Measurements from ENCODE around the gene OTULIN. TPM values are rescaled to one million over a fixed set of nuclear protein-coding genes. Genes with fewer than 3 reads are reported as not detected.

The OTULIN gene
- total and polyA plus RNA-seq, 2 of the 13 experiments (the other 11 are each of a cell fraction or from before 2014, with no cell fraction given), result 7.0 to 34.8 TPM

GRCh38 chr5:14744296-14745187 lies 80.0 kb downstream of the OTULIN start (continued):
- peak; percentile 36 for TF ChIP-seq ZNF407 (CRISPR knock-in tag; IDR thresholded peaks at IDR 0.05; ENCODE audit: not compliant biosample characterization)
- TF ChIP-seq ZNF281 (CRISPR knock-in tag; IDR thresholded peaks at IDR 0.05; ENCODE audit: borderline replicate concordance), result 0 out of 2 replicates have a peak, but pooled peaks have one; percentile 11
- no peak for TF ChIP-seq ERF (CRISPR knock-in tag; IDR thresholded peaks at IDR 0.05)
- TF ChIP-seq POLR2AphosphoS5 (IDR thresholded peaks at IDR 0.05; ENCODE audit: low read depth, low read length), result no peak
- no peak for TF ChIP-seq KAT8 (CRISPR knock-in tag; IDR thresholded peaks at IDR 0.05)
- TF ChIP-seq ZNF776 (CRISPR knock-in tag; IDR thresholded peaks at IDR 0.05), result no peak
- TF ChIP-seq ZNF703 (CRISPR knock-in tag; IDR thresholded peaks at IDR 0.05; ENCODE audit: borderline replicate concordance), result no peak
- TF ChIP-seq E2F2 (CRISPR knock-in tag; IDR thresholded peaks at IDR 0.05; ENCODE audit: borderline replicate concordance), result no peak
- TF ChIP-seq FOXK1 (CRISPR knock-in tag; IDR thresholded peaks at IDR 0.05; ENCODE audit: borderline replicate concordance, low read depth), result 0 out of 2 replicates have a peak, but pooled peaks have one; percentile 13
- TF ChIP-seq, protein P1, sequence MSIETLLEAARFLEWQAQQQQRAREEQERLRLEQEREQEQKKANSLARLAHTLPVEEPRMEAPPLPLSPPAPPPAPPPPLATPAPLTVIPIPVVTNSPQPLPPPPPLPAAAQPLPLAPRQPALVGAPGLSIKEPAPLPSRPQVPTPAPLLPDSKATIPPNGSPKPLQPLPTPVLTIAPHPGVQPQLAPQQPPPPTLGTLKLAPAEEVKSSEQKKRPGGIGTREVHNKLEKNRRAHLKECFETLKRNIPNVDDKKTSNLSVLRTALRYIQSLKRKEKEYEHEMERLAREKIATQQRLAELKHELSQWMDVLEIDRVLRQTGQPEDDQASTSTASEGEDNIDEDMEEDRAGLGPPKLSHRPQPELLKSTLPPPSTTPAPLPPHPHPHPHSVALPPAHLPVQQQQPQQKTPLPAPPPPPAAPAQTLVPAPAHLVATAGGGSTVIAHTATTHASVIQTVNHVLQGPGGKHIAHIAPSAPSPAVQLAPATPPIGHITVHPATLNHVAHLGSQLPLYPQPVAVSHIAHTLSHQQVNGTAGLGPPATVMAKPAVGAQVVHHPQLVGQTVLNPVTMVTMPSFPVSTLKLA (IDR thresholded peaks at IDR 0.05), result no peak
- TF ChIP-seq SALL2 (CRISPR knock-in tag; IDR thresholded peaks at IDR 0.05), result no peak
- no peak for TF ChIP-seq MZF1 (CRISPR knock-in tag; IDR thresholded peaks at IDR 0.05; ENCODE audit: borderline replicate concordance)

Measured in HepG2 (cell line).